NCI-H2227 treated with DMSO at 0.1 percent for 48 hours (cell line): ENCODE results near the gene QRFPR.
"Not testable (repeated sequence)": the region's sequence is repeated elsewhere in the genome, so short reads cannot be mapped to it uniquely, and the experiment has no call there.

ENCODE experiments used
- DNase-seq: peaks from one replicate; lab custom pipeline; 2025; lab: John Stamatoyannopoulos, UW

QRFPR gene

DNA sequence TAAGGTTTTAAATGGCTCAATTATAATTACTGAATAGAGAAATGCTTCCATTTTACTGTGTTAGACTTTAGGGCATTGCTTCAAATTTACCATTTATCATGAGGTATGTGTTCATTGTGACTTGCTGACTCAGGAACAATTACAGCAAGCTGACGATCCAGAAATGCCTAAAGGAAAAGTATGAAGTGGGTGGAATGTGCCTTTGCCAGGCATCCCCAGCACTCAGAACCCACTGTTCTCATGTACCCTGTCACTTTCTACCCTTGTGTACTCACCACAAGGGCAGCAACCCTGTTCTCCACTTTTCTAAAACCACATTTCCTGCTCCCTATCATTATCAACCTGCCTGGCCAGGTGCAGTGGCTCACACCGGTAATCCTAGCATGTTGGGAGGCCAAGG lies 41.5 kb downstream of the QRFPR start:
- no peak for DNase-seq

DNA sequence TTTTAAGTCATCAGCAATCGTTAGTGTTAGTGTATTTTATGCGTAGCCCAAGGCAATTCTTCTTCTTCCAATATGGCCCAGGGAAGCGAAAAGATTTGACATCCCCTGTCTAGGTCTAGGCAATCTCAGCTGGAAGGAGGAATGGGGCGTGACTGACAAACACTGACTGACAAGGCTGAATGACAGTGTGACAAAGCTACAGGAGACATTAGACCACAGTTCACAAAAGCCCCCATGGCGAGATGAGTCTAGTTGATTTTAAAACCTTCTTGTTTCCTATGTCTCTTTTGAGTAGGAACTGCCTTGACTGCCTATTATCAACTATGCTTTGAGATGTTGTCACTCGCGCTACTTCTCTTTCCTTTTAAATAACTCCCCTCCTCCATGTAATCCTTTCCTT lies 42.3 kb downstream of the QRFPR start:
- DNase-seq: no peak

GRCh38 chr4:121336706-121337105 lies 44.1 kb downstream of the QRFPR start:
- no peak for DNase-seq

DNA sequence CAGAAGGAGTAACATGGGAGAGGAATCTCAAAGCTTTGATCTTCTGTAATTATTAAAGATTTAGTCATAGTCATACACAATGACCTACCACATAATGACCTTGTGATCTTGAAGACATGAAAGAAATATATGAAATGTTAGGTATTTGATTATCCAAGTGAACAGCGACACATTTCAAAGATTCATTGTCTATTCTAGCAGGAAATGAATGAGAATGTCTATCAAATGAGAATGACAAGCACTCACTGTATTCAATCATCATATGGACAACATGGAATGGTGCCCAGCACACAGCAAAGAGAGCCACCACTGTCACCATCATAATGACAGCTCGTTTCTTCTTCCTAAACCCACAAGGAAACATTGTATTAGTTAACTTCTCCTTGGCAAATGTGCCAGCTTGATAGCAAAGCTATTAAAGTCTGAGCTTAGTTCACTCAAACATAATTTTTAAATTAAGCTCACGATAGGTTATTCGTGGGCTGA lies 50.6 kb downstream of the QRFPR start:
- DNase-seq: no peak

- no peak for DNase-seq
Observed at GRCh38 chr4:121326597-121326996, 54.2 kb downstream of the QRFPR start.

DNA sequence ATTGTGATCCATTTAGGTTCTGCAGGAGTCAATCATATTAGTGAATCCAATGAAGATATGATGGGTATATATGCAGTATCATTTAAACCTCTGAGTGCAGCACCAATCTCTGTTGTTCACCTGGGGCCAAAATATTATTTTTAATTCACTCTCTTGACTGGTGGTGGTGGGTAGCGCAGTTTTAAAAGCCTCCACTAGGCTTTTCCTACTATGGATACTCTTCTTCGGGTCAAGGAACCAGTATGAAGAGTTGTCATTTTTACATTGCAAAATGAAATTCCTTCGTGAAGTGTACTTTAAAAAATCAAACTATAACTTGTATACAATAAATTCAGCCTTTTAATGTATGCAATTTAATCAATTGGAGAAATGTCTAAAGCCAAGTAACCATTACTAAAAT lies 56.5 kb downstream of the QRFPR start:
- no peak for DNase-seq

DNA sequence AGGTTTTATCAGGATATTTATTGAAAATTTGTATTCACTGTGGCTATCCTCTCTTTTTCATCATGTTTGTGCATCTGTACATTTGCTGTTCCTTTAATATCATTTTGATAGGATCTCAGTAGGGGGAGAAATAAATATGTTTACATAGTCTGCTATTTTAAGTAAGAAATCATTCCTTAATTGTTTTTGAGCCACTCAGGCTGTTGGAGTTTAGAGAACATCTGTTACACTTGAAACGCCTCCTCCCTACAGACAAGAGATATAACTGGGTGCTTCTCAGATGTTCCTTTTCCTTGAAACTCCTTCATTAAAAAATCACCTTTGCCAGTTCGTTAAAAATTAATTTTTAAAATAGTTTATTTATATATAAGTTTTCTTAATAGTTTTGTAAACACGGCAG lies 59.4 kb downstream of the QRFPR start:
- DNase-seq: no peak

DNA sequence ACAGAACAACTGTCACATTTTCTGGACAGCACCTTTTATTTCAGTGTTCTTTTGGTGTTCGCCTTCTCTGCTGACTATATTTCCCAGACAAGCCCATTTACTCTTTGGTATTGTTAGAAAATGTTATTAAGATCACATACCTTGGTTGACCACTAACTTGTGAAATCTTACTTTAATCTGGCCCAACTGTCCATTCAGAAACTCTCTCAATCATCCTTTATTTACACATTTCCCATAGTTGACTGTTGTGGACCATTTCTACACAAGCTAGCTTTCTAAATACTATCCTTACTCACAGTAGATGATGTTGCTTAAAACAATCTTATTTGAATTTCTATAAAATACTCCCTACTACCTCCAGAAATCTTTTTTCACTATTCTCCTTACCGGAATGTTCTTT lies 64.7 kb downstream of the QRFPR start:
- no peak for DNase-seq

- not testable (repeated sequence) for DNase-seq
Observed at GRCh38 chr4:121313430-121313829, 67.4 kb downstream of the QRFPR start.

- DNase-seq: no peak
Observed at GRCh38 chr4:121308828-121309227, 72.0 kb downstream of the QRFPR start.

GRCh38 chr4:121308328-121308663 lies 72.5 kb downstream of the QRFPR start:
- no peak for DNase-seq

- no peak for DNase-seq
Observed at GRCh38 chr4:121307445-121308327, 73.1 kb downstream of the QRFPR start.

DNA sequence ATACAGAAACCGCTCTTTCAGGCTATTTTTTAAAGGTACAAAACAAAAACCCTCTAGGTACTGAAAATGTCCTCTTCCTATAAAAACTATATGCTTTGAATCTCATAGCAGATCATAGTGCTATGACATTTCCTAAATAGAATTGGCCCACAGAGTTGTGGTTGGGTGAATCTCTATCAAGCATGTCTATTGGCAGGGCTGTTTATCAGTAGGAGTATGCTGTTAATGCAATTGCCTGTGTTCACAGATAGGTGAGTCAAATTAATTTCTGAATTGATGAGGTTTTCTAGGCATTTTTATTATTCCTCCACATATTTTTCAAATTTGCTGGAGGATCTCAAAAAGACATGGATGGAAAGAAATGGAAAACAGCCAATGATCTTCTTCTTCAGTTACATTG lies 73.9 kb downstream of the QRFPR start:
- no peak for DNase-seq

- DNase-seq: no peak
Observed at GRCh38 chr4:121304893-121305292, 75.9 kb downstream of the QRFPR start.

- no peak for DNase-seq
Observed at GRCh38 chr4:121299367-121299766, 81.5 kb downstream of the QRFPR start.

DNA sequence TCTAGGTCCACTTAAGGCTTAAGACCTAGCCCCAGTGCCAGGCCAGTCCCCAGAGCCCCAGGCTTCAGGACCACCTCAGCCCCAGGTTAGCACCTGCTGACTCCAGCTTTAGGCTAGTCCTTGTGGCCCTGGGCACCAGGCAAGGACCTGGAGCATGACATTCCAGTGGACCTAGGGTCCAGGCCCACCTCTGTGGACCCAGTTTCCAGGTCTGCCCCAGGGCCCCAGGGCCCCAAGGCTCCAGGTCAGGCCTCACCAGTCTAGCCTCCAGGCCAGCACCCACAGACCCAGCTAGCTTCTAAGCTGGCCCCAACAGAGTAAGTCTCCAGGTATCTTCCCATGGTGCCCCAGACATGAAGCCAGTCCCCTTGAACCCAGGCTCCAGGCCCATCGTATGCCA lies 97.5 kb downstream of the QRFPR start:
- no peak for DNase-seq

DNA sequence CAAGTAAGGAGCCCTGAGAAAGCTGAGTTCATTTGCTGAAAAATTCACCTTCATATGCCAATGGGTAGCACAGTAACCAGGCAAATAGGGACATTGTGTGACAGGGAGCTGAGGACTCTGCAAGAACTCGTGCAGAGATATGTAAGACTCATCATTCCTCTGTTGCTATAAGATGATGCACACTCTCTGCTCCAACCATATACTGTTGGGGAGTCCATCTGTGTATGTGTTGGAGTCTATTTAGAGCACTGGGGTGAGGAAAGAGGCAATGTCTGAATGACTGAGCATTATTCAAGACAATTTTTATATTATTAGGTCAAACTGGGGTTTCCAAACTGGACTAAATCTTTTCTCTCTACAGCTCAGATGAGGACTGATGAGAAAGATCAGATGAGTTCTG lies 100.4 kb downstream of the QRFPR start:
- DNase-seq: no peak

GRCh38 chr4:121278811-121279368 lies 101.9 kb downstream of the QRFPR start:
- no peak for DNase-seq
